GM12865 (cell line): ENCODE measurements around the gene KIRREL3.

ENCODE experiments used
- DNase-seq: peaks from one replicate; pipeline ENCODE4 v3.0.0; 2010; ENCODE audit warnings: low read depth
- H3K4me3 ChIP-seq: 2 replicates; pipeline ENCODE4 v1.5.1; 2011; ENCODE audit warnings: mild to moderate bottlenecking, low read depth, low read length, control low read depth
- TF ChIP-seq, protein P1 (sequence below): IDR thresholded peaks from 2 replicates; pipeline ENCODE4 v1.5.1; 2011; ENCODE audit warnings: low read length, control low read depth, low read depth, inconsistent platforms; ENCODE audit not compliant: insufficient read depth; ENCODE audit errors: missing control alignments

The KIRREL3 gene

GRCh38 chr11:126929179-126930061 is 71.2 kb downstream of the KIRREL3 start:
- TF ChIP-seq, protein P1, sequence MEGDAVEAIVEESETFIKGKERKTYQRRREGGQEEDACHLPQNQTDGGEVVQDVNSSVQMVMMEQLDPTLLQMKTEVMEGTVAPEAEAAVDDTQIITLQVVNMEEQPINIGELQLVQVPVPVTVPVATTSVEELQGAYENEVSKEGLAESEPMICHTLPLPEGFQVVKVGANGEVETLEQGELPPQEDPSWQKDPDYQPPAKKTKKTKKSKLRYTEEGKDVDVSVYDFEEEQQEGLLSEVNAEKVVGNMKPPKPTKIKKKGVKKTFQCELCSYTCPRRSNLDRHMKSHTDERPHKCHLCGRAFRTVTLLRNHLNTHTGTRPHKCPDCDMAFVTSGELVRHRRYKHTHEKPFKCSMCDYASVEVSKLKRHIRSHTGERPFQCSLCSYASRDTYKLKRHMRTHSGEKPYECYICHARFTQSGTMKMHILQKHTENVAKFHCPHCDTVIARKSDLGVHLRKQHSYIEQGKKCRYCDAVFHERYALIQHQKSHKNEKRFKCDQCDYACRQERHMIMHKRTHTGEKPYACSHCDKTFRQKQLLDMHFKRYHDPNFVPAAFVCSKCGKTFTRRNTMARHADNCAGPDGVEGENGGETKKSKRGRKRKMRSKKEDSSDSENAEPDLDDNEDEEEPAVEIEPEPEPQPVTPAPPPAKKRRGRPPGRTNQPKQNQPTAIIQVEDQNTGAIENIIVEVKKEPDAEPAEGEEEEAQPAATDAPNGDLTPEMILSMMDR, result no peak
- DNase-seq, result no peak
- H3K4me3 ChIP-seq, result no peak overlapping the region

DNA sequence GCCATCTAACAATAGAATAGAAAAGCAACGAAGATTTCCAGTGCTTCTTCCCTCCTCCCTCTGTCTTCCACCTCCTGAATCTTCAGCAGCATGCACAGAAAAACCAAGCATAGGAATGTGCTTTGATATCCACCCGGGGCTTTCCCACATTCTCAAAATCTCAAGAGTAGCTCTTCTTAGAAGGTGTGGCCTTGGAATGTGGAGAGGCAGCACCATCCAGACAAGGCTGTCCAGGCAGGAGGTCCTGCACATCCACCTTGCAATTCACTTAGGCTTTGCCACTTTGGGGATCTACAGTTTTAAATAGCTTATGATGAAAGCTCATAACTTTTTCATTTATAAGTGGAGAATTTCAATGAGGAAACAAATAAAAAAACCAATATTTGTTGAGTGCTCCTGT is 72.9 kb downstream of the KIRREL3 start:
- H3K4me3 ChIP-seq, result no peak overlapping the region
- TF ChIP-seq, protein P1, result no peak
- DNase-seq, result no peak

DNA sequence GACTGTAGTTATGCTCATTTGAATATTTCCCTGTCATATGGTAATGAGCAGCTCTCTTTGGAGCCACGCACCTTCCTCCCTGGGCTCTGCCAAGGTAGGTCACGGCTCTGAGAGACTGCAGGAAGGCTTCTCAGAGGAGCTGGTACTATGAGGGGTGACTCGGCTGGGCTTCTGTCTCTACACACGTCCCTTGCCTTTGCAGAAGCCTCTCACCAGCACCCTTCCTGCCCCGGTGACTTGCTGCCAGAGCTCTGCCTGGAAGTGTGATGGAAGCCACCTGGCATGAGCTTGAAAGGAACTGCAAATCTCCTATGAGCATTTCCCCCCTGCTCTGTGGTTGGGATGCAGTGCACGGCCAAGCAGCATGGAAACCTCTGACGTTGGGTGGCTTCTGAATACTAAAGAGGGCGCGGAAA is 74.2 kb downstream of the KIRREL3 start:
- no peak for DNase-seq
- TF ChIP-seq, protein P1, result no peak
- H3K4me3 ChIP-seq, result no peak overlapping the region

DNA sequence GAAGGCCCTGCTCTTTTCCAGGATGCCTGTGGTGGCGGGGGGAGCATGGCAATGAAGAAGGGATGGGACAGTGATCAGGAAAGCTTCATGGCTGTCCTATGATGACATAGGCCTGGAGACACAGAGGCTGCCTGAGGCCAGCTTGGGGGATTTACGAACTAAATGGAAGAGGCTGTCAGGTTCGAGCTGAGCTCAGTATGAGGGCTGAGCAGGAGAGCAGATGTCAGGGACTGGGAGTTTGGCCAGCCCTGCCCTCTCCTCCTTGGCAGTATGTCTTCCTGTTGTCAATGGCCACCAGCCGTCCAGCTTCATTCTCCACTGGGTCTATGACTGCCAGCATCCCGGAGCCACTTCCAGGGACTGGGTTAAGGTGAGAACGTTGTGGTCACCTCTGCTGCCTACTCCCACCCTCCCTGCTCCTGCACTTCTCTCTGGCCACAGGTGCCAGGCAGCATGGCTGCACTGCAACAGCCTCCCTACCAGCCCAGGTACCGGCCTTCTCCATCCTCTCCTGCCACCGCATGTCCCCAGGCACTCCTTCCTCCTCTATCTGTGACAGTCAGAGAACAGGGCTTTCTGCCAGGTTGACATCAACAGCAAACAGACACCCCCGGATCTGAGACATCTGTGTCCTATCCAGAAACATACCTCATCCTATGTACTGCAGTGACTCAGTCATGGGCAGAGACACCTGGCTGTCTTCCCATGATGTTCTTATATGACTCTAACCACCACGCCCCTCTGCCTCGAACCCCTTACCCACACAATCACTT is 75.1 kb downstream of the KIRREL3 start:
- no peak for DNase-seq
- TF ChIP-seq, protein P1, result no peak
- H3K4me3 ChIP-seq, result no peak overlapping the region

GRCh38 chr11:126924376-126925040 is 76.1 kb downstream of the KIRREL3 start:
- TF ChIP-seq, protein P1, result no peak
- no peak for DNase-seq
- H3K4me3 ChIP-seq, result no peak overlapping the region

DNA sequence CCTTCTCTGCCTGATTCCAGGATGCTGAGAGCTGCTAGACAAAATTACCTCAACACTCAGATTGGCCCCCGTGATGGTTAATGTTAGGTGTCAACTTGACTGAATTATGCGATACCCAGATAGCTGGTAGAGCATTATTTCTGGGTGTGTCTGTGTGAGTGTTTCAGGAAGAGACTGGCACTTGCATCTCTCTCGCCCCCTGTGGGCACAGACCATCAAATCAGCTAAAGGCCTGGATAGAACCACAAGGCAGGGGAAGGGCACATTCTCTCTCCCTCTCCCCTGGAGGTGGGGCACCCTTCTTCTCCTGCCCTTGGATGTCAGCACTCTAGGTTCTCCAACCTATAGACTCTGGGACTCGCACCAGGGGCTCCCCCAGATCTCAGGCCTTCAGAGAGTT is 79.7 kb downstream of the KIRREL3 start:
- TF ChIP-seq, protein P1, result no peak
- DNase-seq, result no peak
- H3K4me3 ChIP-seq, result no peak overlapping the region
